ENCODE data around the gene WDR20.
"Not testable (repeated sequence)": the region's sequence is repeated elsewhere in the genome, so short reads cannot be mapped to it uniquely, and the experiment has no call there.

Gene WDR20

DNA sequence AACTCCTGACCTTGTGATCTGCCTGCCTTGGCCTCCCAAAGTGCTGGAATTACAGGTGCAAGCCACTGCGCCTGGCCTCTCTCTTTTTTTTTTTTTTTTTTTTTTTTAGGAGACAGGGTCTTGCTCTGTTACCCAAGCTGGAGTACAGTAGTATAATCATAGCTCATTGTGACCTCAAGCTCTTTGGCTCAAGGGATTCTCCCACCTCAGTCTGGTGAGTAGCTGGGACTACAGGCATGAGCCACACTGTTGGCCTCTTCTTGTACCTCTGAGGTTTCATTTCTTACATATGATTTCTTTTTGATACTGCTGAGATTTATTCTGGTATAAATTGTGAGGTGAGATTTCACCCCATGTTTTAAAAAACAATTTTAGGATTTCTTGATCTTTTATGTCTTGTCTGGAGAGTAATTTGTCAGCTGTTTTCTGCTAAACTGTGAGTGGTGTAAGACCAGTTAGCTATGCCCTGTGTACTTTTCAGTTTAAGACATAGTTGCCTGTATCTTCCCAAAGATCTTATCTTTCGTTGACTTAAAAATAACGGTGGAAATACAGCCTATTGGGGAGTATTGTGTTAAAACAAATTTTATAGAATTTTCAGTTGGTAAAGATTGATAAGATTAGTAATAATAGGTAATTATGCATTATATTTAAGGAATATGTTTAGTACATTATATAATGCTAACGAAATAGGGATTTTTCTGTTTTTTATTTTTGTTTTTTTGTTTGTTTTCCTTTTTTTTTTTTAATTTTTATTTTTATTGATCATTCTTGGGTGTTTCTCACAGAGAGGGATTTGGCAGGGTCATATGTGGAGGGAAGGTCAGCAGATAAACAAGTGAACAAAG is 31.7 kb downstream of the WDR20 start:
- no peak for DNase-seq

DNA sequence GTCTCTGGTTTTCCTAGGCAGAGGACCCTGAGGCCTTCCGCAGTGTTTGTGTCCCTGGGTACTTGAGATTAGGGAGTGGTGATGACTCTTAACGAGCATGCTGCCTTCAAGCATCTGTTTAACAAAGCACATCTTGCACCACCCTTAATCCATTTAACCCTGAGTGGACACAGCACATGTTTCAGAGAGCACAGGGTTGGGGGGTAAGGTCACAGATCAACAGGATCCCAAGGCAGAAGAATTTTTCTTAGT is 32.2 kb downstream of the WDR20 start:
- DNase-seq, result not testable (repeated sequence)

DNA sequence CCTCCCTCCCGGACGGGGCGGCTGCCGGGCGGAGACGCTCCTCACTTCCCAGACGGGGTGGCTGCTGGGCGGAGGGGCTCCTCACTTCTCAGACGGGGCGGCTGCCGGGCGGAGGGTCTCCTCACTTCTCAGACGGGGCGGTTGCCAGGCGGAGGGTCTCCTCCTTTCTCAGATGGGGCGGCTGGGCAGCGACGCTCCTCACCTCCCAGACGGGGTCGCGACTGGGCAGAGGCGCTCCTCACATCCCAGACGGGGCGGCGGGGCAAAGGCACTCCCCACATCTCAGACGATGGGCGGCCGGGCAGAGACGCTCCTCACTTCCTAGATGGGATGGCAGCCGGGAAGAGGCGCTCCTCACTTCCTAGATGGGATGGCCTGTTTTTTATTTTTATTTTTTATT is 33.0 kb downstream of the WDR20 start:
- not testable (repeated sequence) for DNase-seq

DNA sequence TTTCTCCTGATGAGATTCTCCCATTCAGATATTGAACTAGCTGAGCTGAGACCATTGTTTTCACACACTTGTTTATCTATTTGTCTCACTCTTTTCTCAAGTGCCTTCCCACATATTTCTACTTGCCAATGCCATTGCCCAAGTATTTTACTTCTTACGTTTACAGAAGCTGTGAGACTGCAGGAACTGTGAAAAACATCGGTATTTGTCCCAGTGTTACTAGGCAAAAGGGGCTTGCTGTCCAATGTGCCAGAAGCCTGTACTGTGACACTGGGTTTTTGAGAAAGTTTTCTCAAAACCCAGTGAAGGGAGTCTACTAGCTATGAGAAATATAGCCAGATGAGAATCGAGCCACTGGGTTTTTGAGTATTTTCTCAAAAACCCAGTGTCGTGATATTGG is 37.5 kb downstream of the WDR20 start:
- no peak for DNase-seq

DNA sequence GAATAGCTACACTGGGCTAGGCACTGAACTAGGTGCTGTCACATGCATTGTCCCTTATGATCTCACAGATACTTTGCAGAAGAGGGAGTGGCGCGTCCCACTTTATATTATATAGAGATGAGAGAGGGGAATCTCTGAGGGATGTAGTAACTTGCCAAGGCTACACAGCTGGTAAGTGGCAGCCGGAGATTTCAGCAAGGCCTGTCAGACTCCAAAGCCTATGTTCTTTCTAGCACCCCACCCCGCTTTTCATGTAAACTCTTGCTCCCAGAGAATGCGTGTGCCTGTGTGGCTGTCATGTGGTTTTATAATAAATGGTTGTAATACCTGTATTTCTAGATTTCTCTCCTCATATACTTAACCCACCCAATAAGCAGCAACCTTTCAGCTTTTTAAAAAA is 39.1 kb downstream of the WDR20 start:
- no peak for DNase-seq

DNA sequence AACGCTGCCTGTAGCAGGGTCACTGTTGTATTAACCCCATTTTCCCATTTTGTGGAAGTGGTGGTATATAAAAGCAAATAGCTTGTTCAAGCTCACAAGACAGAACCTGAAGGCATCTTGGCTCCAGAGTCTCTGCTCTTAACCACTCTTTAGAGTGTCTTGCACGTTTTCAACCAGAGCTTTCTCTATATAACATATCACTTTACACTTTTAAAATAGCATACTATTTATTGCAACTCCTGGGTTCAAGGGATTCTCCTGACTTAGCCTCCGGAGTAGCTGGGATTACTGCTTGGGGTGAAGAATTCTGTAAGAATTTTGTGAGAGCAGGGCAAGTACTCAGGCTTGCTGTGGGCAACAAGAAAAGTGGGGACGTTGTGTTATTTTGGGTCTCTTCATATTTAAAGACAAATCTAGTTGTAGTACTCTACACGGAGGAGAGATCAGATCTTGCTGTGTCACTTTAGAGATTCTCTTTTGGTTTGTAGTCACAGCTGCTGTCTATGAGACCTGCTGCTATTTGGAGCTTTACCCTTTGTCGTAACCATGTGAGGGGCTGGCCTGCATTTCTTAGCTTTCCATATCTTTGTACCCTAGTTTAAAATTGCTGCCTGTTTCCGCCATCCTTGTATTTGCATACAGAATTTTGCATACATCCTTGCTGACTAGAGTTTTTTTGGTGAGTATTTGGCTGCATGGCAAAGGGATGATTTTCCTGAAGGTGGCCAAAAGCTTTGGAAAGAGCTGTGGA is 40.7 kb downstream of the WDR20 start:
- DNase-seq, result no peak

DNA sequence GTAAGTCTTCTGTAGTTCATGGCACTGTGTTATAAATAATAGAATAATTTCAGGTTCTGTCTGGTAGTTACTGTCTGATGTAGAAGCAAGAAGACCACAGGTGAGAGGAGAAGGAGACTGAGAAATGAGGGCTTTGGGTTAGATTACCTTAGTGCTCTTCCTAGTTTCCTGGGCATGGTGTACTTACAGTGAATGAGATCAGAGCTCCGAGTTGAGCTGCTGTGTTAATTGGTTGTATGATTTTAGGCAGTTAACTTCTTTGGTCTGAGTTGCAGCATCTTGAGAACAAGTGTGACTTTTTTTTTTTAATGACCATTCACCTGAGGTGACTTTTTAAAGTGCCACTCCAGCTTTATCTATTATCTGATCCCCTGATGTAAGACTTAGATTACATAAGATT is 41.5 kb downstream of the WDR20 start:
- no peak for DNase-seq

DNA sequence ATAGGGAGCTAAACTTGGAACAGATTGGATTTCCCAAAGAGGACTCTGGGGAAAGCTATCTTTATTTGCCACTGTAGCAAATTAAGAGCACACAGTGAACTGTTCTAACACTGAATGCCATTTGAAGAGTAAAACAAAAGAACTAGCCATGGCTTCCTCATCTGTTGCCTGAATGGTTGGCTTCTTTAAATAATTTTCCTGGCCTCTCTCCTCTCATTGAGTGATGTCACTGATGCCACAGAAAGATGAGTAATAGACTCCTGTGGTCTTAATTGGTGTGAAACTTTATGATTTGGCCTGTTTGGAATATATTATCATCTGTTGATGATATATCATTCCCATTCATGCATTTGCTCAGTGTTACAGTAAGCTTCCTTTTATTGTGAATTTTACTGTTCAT is 42.5 kb downstream of the WDR20 start:
- no peak for DNase-seq

DNA sequence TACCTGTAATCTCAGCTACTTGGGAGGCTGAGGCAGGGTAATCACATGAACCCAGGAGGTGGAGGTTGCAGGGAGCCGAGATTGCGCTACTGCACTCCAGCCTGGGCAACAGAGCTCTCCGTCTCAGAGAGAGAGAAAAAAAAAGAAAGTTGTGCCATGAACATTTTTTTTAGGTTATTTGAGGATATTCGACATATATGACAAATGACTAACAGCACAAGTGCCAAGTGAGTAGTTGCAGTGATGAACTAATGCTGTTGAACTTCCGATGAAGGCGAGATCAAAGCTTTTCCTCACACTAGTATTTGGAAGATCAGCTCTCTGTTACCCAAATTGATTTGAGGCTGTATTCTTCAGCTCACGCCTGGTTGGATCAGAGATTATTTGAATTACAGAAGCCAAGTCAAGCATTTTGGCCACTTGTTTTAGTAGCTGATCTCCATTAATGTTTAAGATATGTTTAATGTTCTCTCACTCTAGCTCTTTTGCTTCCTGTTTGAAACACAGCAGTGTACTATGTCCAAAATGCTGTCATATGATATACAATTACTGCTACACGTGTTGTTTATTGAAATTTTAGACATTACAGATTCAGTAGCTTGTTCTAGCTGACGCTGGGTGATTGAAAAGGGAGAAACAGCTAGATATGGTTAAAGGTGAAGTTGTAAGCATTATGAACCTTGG is 43.4 kb downstream of the WDR20 start:
- no peak for DNase-seq

DNA sequence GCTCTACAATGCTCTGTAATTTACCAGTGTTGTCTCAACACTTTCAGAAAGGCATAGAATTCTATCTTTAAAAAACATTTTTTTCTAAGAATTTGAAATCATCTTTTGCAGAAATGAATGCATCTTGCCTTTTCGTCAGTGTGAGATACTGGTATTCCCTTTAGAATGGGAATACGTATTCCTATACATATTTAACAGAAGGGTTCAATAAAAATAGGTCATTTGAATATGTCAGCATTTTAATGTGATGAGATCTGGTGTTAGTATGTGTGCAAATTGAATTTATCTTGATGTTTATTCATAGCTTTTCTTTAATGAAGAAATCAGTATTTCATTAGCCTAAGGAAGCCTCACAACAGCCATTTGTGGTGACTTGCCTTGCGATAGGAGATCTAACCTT is 44.2 kb downstream of the WDR20 start:
- no peak for DNase-seq

DNA sequence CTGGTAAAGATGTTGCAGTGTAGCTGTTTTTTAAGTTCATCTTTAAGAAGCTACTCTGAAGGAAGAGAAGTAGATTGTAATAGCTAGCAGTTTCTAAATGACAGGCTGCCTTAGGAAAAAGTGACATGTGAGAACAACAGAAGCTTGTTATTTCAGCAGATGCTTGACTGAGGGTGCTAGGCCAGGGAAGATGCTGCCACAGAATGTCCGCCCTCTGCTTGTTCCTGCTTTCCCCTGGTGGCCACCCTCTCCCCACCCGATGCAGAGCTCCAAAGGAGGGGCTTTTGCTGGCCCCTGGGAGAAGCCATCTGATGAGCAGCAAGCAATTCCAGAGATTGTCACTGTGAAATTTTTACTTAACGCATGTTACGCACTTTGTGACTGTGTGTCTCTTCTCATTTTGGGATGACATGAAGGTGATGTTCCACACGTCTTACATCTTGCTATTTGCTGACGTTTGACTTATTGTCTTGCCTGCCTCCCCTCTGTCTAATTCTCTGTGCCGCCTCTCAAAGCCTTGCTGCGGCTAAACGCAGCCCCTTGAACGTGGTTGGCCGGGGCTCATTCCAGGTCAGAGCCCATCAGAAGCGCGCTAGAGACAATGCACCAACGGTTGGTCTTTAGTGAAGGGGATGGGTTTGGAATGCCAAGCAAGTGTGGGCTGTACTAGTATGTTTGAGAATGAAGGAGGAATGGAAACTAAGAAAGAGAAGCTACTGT is 44.8 kb downstream of the WDR20 start:
- DNase-seq, result no peak

DNA sequence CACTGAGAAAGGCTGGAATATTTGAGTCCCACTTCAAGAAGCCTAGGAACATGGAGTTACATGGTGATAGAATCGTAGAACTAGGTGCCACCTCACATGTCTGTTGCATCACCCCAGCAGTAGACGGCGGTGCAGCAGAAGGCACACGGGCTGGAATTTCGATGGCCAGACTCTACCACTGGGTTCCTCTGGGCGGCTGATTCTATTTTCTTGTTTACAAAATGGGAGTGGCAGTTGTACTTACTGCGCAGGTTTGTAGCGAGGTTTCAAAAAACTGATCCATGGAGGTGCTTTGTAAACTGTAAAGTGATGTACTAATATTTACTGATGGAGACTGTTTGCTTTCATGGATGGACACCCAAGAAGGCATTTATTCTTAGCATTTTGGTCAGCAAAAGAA is 45.7 kb downstream of the WDR20 start:
- no peak for DNase-seq

DNA sequence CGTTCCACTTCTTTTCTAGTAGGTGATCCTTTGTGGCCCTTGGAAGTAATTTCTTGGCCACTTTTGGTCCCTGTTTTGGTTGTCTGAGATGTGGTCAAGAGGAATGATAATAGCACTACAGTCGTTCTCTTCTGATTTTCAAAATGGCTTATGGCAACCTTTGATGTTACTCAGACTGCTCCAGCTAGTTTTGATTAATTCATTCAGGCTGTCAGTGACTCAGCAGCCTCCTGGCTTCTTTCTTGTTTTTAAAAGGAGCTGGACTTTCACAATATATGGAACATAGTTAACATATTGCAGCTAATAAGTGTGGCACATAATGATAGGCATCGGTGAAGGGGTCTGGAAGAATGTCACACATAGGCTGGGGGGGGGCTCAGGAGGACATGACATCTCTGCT is 47.3 kb downstream of the WDR20 start:
- no peak for DNase-seq

DNA sequence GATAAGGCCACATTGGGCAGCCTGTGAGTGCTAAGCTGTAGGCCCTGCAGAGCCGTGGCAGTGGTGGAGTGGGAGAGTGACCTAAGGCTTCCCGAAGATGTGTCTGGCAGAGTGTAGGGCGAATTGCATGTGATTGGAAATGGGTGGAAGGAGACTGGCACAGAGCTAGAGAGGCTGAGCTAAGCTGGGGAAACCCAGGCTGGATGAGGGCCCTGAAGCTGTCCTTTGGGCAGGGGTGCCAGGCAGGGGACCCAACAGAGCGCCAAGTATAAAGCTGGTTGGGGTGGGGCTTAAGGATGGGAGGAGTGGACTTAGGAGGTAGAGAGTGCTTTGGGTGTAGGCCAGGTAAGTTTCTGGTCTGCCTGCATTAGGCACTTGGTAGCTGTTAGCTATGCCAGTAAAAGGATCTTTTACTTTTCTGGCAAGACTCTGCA is 47.9 kb downstream of the WDR20 start:
- DNase-seq, result no peak

DNA sequence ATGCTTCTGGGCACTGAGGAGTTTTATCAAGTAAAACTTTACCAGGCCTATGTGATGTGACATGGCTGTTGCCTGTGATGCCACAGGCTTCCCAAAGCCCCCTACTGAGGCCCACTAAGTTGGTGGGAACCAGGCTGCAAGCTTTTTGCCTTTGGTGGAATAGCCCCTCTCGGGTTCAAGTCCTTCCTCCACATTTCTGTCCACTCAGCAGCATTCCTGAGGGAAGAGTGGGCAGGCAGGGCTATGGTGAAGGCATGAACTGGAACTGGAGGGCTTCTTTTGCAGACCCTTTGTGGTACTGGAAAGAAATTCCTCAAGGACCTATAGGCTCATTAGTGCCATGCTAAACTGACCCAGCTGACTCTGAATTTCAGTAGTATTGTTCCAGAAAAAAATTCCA is 48.5 kb downstream of the WDR20 start:
- DNase-seq, result no peak

DNA sequence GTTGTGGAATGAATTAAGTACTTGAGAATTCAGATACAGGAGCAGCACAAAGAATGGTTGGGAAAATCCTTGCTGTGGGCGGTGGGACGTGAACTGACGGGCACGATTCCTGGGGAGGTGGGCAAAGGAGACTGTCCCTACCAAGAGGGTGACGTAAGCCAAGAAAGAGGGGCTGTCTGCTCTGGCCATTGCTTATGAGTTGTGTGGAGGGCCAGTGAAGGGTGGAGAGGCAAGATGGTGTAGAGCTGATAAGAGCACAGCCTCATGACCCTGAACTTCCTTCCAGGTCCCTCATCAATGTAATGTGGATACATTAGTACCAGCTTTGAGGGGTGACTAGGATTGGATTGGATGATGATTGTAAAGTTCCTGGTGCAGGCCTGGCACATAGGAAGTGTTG is 50.2 kb downstream of the WDR20 start:
- DNase-seq, result no peak

DNA sequence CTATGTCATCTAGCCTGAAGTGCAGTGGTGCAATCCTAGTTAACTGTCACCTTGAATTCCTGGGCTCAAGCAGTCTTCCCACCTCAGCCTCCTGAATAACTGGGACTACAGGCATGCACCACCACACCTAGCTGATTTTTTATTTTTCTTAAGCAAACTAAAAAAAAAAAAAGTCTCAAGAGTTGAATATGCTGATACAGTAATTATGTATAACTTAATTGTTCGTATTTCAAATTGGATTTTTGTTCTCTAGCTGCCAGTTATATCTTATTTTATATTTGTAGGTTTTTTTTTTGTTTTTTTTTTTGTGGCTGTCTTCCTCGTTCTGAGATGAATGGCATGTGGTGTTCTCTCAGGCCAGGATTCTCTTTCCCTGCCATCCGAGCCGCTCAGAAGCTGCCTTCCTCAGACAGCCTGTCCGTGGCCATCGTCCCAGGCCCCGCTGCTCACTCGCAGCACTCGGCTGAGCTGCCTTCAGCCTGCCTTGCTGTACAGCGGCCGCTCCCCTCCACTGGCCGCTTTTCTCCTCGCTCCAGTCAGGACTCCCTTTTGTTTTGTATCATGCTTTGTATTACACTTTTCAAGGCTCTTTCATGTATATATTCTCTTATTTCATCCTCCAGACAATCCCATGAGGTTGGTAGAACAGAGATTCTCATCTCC is 53.3 kb downstream of the WDR20 start:
- no peak for DNase-seq

DNA sequence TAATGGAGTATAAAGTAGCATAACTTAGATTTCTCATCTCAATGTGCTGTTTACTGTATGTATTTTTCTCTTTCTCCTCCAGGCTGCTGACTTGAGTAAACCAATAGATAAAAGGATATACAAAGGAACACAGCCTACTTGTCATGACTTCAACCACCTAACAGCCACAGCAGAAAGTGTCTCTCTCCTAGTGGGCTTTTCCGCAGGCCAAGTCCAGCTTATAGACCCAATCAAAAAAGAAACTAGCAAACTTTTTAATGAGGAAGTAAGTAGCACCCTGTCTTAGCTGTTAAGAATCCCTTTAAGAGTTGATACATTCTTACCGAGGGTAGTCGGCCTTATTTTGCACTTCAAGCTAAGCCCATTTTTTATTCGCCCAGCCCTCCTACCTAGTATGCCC is 55.2 kb downstream of the WDR20 start:
- no peak for DNase-seq

DNA sequence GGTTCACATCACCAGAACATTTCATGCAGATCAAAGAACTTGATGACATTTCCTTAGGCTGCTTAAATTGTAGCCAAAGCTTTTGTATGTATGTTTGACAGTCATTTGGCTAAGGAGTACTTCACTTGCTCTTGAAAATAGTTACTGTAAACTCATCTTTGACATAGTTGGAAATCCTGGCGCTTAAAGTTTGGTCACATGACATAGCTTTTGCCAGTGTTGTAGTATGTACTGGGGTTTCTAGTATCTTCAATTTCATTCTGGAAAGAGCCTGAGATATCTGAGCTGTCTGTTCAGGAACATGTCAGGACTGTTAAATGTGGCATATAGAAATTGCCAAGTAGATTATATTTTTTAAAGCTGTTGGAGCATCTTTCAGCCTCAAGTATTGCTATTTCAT is 55.7 kb downstream of the WDR20 start:
- DNase-seq, result no peak

DNA sequence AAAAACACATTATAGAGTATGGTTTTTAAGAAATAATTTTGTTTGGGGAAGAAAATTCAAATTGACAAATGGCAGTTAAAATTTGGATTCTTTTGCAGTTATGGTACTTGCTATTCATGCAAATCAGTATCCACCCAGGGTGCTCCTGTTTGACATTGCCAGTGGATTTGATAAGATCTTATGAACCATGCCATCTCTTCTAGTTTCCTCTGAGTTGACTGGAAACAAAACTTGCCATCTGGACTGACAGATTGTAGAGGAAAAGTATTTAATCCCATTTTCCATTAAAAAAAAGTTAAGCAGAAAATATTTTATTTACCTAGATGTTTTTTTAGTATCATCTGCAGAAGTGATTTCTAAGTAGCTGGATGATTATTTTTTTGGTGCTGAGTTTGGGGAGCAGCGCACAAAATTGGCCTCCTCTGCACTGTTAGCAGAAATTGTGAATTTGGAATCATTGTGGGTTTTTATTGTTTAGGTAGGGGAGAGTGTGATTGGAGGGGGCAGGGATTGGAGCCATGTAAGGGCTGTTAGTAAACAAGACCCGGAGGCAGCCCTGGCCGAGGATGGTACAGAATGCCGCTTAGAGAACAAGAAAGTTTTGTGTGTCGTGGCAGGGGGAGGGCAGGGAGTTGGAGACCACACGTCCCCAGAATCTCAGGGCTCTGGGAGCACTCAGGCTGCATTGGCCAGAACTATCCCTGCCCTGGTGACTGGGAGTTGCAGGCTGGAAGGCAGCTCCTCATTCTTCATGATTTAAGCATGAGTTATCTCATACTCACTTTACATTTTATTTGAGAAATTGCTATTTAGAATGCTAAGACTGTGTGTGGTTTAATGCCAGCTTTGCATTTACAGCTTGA is 56.6 kb downstream of the WDR20 start:
- no peak for DNase-seq

DNA sequence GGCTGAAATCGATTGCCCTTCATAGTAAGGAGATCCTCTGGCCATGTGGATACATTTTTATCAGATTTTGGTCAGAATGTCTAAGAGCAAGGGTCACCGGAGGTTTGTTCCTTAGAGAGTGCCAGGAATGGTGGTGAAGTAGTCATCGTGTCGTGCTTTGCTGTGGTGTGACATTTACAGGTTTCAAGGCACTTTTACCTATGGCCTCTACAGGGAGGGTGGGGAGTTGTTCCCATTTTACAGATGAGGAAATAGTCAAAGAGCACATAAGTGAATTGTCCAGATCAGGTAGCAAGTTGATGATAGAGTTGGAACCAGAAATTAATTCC is 57.2 kb downstream of the WDR20 start:
- no peak for DNase-seq

DNA sequence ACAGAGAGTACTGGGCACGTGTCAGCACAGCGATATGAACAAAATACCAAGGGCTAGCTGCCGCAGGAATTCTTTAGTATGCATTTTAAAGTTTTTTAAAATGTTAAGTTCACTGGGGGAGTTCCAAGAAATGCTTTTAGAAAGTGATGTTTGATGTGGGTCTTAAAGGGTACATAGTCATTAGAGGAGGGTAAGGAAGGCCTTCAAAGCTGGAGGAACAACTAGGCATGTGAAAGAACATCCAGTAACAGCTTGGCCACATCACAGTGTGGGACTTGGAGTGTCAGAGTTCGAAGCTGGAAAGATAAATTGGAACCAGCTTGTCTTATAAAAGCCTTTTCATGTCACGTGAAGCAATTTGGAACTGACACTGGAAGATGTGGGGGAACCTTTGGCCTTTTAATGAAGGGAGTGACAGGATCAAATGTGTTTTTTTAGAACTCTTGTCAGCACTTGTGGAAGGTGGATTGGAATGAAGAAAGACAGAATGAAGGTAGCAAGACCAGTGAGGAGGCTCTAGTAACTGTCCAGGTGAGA is 57.7 kb downstream of the WDR20 start:
- no peak for DNase-seq

Data from effector CD8-positive, alpha-beta T cell (primary cell).